ENCODE results near the gene RASD1.

RASD1 gene

DNA sequence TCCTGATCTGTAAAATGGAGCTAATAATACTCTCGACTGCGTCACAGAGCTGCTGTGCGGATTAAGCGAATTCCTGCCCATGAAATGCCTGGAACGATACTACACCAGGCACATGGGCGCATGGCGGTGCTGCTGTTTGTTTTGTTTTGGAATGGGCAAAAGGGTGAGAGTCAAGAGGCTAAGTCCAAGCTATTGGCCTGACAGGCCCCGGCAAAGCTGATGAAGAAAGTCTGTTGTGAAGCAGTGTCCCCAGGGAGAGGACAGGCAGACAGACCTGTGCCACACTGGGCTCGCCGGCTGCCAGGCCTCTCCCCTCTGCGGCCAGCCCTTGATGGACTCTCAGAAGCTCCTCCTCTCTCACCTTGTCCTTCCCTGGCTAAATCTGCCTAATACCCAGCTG lies 31.3 kb upstream of the RASD1 start:
- DNase-seq: no peak

DNA sequence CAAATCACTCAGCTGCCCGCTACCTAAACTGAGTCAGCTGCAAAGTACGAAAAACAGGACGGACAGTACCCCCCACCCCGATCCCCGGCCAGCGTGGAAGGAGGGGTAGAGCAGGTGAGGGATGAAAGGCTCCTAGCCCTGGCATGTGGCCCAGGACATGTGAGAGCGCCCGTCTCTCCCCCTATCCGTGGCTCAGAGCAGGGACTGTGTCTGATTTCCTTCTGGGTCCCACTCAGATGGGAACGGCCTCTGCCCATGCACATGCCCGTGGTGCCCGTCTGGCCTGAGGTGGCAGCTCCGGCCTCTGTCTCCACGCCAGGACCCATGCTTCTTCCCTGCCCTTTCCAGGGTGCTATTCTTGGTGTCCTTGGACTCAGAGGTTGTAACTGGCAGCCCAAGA lies 30.2 kb upstream of the RASD1 start:
- DNase-seq: no peak

DNA sequence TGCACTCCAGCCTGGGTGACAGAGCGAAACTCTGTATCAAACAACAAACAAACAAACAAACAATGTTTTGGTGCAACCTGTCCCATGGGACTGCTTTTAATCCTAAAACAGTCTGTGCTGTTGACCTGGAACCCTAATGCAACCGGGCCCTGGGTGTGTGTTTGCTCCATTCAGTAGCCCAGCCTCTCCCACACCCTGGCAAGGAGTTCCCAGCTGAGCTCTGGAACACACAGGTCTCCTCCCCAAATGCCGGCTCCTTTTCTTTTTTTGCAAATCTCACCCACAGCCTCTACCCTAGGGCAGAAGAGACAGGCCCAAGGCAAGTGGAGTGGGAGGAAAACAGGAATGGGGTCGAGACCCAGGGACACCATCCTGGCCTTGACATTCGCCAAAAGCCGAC lies 29.8 kb upstream of the RASD1 start:
- no peak for DNase-seq

DNA sequence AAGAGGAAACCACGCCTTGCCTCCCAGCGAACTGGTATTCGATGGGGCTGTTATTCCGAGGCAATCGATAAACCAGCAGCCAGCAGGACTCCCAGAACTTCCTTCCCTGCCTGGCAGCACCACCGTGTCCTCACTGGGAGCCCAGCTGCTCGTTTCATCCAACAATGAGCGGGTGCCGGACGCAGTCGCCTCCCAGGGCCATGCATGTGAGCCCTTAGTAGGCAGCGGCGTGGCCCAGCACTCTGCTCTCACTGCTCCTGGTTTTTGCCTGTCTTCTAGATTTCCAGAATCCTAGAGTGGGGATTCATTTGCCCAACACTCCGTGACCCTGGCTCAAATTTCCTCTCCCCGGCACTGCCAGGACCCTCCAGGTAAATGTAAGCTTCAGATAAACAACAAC lies 29.1 kb upstream of the RASD1 start:
- no peak for DNase-seq

DNA sequence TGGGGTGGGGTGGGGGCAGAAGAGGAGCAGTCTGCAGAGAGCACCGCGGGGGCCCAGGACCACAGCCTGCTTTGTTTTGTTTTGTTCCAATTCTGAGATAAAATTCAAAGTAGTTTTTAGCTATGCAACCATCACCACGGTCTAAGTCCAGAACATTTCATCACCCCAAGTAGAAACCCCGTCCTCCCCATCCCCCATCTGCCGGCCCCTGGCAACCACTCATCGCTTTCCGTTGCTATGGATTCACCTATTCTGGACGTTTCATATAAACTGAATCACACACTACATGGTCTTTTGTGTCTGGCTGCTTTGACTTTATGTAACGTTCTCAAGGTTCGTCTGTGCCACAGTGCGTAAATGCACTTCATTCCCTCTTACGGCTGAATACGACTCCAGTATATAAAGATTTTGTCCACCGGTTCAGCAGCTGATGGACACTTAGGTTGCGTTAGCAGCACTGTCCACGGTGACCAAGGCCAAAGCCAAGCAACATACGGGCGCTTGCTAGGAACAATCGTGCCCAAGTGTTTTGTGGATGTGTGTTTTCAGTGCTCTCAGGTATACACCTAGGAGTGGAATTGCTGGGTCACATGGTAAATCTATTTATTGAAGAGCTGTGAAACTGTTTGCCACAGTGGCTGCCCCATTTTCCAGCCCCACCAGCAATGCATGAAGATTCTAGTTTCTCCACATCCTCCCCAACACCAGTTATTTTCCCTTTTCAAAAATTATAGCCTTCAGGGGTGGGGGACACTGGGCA lies 27.7 kb upstream of the RASD1 start:
- DNase-seq: no peak

DNA sequence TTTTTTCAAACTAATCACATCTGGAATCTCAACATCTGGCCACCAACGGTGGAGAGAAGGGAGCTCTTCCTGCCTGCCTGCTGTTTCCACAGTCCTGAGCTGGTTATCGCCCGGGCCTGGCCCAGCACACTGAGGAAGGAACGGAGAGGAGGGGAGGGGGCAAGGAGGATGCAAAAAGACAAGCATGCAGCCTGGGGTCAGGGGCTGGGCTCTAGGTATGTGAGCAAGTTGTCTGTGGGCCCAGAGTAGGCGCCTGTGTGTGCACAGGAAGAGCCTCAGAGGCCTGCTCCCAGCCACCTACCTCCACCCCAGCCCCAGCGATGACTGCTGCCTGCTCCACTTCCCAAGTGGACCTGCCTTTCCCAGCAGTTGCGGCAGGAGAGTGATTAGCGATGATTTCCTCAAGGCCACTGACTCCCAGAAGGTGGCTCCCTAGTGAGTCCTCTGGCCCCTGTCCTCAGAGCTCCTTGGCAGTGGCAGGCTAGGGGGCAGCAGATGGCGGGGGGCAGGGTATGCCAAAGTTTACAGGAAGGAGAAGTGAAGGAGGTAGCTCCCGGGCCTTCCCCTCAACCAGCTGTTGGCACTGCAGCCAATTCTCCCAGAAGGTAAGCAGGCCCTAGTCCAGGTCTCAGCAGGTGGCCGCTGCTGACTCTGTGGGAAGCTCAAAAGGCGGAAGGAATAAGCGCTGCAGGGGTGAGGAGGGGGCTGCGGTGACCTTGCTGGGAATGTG lies 27.0 kb upstream of the RASD1 start:
- DNase-seq: no peak

DNA sequence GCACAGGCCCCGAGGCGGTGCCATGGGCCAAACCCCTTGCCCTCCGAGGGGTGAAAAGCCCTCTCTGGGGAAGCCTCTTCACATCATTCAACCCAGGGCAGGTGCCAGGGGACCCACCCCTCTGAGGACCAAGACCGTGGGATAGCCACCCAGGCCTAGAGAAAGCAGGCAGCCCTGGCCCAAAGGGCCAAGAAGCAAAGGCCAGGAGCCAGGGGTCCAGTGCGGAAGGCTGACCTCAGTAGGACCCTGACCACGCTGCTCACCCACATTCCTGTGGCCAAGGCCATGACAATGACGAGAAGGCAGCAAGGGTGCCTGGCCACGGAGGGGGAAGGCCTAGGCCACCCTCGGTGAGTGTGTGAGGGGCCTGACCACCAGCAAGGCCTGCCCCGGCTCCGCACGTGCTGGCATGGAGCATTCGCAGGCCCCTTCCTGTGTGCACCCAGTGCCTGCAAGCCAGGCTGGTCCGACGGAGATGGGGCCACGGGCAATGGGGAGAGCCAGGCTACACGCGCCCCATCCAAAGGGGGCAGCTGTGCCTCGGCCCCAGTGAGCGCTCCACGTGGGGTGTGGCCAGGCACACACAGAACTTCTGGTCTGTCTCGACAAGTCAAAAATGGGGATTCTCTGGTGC lies 24.5 kb upstream of the RASD1 start:
- DNase-seq: no peak

DNA sequence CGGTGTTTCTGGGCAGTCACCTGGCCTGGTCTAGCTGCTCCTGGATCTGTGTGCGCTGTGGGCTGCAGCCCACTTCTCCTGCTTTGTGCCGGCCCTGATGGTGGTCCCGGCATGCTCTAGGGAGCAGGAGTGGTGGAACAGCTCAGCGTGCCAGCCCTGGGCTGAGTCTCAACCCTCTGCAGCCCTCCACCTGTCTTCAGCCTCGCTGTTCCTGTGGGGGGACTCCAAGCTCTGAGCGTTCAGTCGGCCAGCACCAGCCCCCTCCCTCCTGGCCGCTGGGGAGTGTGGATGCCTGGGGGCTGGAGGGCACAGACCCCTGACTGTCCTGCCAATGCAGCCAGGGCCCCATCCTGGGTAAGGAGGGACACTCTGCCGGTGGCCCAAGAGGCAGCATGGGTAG lies 23.7 kb upstream of the RASD1 start:
- DNase-seq: no peak

DNA sequence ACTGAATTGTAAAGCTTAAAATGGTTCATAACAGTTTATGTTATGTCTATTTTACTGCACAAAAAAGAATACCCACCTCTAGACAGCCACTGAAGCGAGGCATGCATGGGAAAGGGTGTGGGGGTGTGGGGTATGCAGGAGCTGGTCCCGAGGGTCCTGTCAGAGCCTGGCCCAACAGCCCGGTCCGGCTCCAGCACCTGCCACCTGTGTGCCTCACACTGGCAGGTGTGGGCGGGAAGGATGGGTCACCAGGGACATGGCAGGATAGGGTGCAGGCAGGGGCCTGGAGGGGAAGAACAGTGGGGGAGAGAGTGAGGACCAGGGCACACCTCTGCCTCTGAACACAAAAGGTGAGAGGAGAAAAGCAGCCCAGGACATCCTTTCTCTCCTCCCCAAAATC lies 22.8 kb upstream of the RASD1 start:
- DNase-seq: no peak

DNA sequence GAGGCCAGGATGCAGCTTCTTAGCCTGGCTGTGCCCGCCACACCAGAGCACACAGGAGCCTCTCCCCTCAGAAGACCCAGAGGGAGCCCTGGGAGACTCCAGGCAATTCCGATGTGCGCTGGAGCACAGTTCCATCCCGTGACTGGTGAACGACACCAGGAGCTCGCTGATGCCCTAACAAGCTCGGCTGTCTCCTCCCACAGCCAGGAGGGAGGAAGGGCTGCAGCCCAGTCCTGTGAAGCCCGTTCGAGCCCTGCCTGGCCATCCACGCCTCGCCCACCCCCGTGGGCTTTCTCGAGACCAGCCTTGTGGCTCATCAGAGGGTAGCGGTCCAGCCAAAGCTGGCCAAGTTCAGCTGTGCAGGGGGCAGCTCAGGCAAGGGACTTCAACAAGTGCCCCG lies 21.8 kb upstream of the RASD1 start:
- DNase-seq: no peak

DNA sequence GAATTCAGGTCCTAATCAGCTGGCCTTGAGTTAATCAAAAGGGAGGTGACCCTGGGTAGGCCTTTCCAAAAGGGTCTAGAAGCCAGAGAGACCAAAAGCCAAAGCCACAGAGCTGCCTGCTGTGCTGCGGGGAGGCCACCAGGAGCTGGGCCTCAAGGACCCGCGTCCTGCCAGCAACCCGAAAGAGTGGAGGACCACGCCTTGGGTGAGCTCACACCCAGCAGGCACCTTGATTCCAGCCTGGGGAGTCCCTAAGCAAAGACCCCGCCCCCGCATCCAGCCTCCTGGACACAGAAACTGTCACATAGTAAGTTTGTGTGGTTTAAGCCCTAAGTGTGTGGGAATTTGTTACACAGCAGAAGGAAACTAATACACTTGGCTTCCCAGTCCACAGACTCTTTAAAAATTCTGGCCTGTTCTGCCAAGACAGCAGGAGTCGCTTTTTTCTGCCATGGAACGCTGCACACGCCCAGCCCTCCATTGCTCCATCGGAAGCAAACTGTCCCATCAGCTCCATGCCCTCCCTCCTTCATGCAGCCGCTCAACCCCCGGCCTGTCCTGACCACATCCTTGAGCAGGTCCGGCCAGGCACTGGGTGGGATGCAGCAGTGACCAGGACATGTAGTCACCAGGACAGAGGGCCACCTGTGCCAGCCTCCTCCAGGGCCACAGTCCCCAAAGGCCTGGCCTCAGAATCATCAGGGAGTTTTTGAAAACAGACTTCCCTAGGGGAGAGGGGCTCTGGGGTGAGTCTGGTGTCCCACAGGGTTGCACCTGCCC lies 20.9 kb upstream of the RASD1 start:
- no peak for DNase-seq

DNA sequence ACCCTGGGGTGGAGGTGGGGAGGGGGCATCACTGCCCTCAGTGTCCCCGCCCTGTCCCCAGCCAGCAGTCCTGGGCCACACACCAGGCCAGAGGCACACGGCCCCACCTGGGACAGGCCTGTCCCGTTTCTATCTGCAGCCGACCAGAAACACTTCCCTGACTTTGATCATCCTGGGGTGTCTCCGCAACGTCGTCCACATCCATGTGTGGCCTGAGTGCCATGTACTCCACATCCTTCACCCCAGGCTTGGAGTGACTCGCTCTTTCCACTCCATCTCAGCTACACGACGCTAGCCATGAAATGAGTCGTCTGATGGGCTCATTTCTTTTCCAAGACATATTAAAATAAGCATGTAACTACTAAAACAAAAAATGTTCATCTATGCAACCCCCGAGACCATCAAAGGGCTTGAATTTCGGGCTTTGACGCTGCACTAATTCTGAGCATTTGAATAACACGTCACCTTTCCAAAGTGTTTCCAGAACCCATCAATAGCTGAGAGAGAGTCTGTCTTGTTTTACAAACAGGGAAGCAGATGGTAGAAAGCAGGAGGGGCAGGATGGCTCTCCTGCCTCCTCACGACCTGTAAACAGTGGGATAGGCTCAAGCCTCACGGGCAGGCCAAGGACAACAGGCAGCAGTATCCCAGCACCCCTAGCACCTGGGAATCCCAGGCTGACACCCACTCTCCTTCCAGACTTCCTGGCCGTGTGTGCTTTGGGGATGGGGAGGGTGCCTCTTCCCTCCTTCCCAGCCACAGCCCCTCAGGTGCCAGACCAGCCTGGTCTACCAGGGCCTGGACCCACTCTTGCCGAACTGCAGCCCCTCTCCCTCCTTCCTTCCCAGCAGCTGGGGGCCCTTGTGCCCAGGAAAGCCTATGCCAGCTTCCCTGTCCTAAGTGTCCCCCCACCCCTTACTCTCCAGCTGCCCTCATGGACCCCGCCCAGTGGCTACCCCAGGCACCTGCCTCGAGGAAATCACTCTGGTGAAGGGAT lies 20.0 kb upstream of the RASD1 start:
- peak; percentile 72 for DNase-seq

DNA sequence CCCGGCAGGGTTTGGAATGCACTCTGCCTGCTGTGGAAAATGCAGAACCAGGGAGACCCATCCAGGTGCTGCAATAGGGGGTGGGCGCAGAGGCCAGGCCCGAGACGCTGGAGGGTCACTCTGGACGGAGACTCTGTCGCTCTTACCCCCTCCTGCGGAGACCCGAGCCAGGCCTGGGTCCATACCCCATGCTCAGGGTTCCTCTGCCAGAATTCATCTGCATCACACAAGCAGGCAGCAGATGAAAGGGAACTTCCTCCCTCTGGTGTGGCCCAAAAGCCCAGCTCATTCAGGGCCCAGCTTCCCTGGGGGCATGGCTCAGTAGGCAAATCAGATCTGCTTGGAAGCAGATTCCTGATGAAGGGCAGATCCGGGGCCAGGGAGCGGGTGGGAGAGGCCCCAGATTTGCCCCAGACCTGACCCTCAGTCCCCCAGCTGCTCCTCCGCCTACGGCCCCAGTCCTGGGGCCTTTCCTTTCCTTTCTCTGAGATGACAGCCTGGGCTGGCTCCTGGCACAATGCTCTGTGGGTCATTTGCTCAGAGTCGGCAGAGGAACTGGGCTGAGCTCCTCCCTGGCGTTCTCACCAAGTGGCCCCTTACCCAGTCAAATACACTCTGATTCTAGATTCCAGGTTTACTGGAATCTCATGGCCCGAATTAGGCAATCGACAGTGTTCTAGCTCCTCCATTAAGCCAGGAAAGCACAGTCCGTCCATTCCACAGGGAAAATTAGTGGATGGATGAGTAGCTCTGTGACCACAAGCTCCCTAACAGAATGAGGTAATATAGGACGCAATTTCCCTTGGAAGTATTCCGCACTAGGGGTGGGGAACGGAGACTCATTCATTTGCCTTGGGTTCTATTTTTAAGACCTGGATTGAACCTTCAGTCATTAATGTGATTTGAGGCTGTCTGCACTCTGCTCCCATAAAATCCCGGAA lies 19.1 kb upstream of the RASD1 start:
- peak; percentile 81 for DNase-seq

DNA sequence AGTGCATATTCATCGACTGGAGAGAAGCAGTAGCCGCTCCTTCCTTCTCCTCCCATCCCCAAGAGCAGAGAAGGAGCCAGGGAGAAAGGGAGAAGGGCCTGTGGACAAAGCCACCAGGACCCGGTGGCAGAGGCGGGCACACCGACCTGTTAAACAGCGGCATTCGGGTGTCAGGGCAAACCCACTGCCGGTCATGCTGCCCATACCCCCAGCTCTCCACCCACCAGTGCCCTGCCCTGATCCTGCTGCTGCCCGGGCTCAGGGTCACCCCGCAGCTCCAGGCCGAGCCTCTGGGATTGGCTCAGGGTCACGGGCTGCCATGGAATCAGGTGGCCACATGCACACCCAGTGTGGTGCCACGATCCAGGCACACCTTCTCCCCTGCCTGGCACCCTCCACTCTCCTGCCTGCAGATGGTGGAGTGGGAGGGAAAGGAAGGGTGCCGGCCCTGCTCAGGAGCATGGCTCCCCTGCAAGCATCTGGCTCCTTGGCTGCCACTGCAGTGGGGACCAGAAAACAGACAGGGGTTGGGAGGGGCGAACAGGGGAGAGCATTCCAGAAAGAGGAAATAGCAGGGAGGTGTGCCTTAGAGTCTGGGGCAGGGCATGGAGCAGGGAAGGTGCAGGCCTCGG lies 18.3 kb upstream of the RASD1 start:
- DNase-seq: no peak

DNA sequence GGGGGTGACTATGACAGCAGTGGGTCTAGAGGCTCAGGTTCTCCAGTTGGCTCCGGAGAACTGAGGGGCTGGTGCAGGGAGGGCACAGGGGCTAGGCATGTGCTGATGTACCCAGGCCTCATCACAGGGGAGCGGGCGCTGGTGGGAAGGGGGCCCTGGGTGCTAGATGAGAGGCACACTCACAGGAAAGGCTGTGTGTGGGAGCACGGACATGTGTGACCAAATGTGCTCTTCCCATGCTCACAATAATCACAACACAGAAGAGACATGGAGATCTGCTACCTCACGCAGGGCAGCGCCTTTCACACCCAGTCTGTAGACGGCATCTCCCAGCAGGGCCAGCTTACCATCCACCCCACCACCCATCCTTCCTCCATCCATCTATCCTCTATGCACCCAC lies 17.4 kb upstream of the RASD1 start:
- no peak for DNase-seq

DNA sequence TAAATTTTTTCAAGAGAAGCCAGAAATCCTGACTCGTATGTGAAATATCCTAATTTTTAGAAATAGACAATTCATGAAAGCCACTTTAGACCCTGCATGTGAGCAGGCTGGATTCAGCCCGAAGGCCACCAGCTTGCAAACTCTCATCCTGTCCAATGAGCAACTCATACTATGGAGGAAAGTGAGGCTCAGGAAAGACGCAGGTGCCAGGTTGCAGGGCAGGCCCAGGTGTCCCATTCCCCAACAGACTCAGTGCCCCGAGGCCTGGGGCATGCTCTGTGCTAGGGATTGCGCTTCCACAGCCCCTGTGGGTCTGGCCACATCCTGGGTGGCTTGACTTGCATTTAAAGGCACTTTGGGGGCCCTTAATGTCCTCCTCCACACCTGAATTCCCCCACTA lies 16.7 kb upstream of the RASD1 start:
- no peak for DNase-seq

DNA sequence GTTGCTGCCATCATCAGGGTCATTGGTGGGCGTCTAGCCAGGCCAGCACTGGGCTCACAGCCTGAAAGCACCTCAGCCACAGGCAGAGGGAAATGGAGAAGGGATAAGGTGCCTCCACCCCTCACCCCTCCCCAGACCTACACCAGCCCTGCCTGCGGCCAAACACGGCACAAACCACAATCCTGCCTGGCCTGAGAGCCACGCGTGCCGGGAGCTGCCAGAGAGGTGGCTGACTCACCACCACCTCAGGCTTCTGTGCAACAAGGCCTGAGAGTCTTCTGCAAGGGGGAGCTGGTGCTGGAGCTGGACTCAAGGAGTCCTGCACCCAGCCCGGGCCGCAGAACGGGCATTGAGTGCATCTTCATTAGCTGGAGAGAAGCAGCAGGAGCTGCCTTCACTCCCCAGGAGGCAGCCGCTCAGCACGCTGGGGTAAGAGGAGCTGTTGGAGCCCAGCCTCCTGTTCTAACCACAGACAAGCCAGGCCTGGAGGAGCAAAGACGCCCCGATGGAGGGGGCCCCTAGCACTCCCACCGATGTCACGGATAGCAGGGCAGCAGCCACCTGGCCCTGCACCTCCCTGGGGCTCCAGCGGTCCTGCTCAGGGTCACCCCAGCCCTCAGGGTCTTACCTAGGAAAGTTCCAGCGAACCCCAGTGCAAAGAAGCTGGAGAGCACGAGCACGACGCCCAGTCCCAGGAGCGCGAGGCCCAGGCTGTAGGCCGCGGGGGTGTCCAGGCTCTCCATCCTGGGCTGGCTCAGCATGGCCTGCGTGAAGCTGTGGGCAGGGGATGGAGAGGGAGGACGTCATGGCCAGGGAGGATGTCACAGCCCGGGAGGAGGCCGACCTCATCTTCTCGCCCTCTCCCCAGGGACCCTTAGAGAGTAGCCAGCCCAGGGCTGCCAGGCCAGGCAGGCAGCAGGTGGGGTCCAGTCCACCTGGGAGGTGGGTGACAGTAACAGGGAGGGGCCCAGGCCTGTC lies 16.0 kb upstream of the RASD1 start:
- DNase-seq: peak; percentile 84

DNA sequence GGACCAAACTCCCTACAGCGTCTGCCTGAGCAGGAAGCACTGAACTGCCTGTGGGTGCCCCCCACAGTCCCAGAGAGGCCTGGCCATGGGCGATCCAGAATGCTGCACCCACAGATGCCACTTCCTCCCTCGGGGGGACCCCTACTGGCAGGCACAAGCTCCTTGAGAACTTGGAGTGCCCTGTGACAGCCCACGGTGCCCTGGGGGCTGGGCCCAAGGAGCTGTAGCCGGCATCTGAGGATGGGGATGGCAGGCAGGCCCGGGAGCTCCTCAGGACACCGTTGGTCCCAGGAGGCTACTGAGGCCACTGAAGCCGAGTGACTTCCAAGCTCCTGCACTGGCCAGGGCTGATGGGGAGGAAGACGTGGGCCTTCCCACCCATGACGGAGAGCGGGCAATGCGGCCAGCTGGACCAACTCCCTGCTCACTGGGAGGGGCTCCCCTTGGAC lies 15.1 kb upstream of the RASD1 start:
- no peak for DNase-seq
